Measurements from ENCODE around the gene PLCB3. TPM values are rescaled to one million over a fixed set of nuclear protein-coding genes. Genes with fewer than 3 reads are reported as not detected.
A peak's percentile ranks its signal among the peaks of the same experiment; 100 is the strongest.

PLCB3 gene
- total RNA-seq, 4 donors from 2014 or later: 33.3 to 46.9 (median 36.3) TPM

GRCh38 chr11:64239662-64240434, 11.5 kb upstream of the PLCB3 start:
- Histone ChIP-seq H3K4me1 (peaks cover 82% of the 10 kb centered on the region), H3K27me3 (no peaks in the 10 kb centered on the region), H3K9me3 (no peaks in the 10 kb centered on the region), H3K27ac (peak overlapping the region; percentile 97), H3K36me3 (peaks cover 32% of the 10 kb centered on the region), H3K4me3 (peak overlapping the region; percentile 84)
- TF ChIP-seq POLR2A (IDR thresholded peaks at IDR 0.05) (no peak), POLR2AphosphoS5 (IDR thresholded peaks at IDR 0.05) (no peak), EP300 (IDR thresholded peaks at IDR 0.05) (no peak)
- TF ChIP-seq, protein P1, sequence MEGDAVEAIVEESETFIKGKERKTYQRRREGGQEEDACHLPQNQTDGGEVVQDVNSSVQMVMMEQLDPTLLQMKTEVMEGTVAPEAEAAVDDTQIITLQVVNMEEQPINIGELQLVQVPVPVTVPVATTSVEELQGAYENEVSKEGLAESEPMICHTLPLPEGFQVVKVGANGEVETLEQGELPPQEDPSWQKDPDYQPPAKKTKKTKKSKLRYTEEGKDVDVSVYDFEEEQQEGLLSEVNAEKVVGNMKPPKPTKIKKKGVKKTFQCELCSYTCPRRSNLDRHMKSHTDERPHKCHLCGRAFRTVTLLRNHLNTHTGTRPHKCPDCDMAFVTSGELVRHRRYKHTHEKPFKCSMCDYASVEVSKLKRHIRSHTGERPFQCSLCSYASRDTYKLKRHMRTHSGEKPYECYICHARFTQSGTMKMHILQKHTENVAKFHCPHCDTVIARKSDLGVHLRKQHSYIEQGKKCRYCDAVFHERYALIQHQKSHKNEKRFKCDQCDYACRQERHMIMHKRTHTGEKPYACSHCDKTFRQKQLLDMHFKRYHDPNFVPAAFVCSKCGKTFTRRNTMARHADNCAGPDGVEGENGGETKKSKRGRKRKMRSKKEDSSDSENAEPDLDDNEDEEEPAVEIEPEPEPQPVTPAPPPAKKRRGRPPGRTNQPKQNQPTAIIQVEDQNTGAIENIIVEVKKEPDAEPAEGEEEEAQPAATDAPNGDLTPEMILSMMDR (IDR thresholded peaks at IDR 0.05): no peak
- 84% methylated on average over 10 of the region's 11 CpGs for whole genome bisulfite sequencing
- no peak for DNase-seq (ENCODE audit: low spot score in 2 of 2)

GRCh38 chr11:64240435-64241240, 10.7 kb upstream of the PLCB3 start, which contains the start of gene FKBP2:
TSS of gene FKBP2 (plus strand) at chr11:64241095. CDS start at chr11:64242388, 1,293 bp downstream.
- no peaks in the 10 kb centered on the region for H3K27me3 ChIP-seq
- H3K9me3 ChIP-seq: no peaks in the 10 kb centered on the region
- peak within 1 kb of the TSS; percentile 97 for H3K27ac ChIP-seq
- peak in 2 of 3 donors; percentile 36 to 97 for TF ChIP-seq POLR2AphosphoS5 (IDR thresholded peaks at IDR 0.05)
- TF ChIP-seq, protein P1 (IDR thresholded peaks at IDR 0.05): no peak
- no peak for TF ChIP-seq EP300 (IDR thresholded peaks at IDR 0.05)
- peak; percentile 61 to 86 for TF ChIP-seq POLR2A (IDR thresholded peaks at IDR 0.05)
- 2% methylated on average over 16 of the region's 58 CpGs for WGBS
- DNase-seq (ENCODE audit: low spot score in 2 of 2): peak; percentile 98
- H3K36me3 ChIP-seq: peaks cover 32% of the 10 kb centered on the region
- H3K4me1 ChIP-seq: peaks cover 82% of the 10 kb centered on the region
- peak within 1 kb of the TSS; percentile 84 for H3K4me3 ChIP-seq

DNA sequence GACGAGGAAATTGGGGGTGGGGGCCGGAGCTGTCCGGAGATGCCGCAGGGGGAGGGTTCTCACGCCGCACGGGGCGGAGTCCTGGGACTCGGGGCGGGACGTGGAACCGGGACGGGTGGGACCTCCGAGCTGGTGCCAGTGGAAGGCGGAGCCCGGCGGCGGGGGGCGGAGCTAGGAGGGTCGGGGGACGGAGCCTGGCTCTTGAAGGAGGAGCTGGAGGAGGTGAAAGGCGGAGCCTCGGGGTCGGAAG, 10.2 kb upstream of the PLCB3 start:
- 0% methylated on average over 1 of the region's 24 CpGs for WGBS
- Histone ChIP-seq H3K9me3 (no peaks in the 10 kb centered on the region), H3K36me3 (peaks cover 32% of the 10 kb centered on the region), H3K4me1 (peaks cover 82% of the 10 kb centered on the region), H3K4me3 (peak overlapping the region; percentile 84), H3K27me3 (no peaks in the 10 kb centered on the region), H3K27ac (peak overlapping the region; percentile 97)
- DNase-seq (ENCODE audit: low spot score in 2 of 2): peak; percentile 100
- TF ChIP-seq, protein P1 (IDR thresholded peaks at IDR 0.05): no peak
- TF ChIP-seq POLR2AphosphoS5 (IDR thresholded peaks at IDR 0.05) (no peak), EP300 (IDR thresholded peaks at IDR 0.05) (no peak)

- DNase-seq (ENCODE audit: low spot score in 2 of 2): peak in 1 of 2 donors; percentile 86
- H3K27me3 ChIP-seq: no peaks in the 10 kb centered on the region
- H3K4me1 ChIP-seq: peaks cover 80% of the 10 kb centered on the region
- no peaks in the 10 kb centered on the region for H3K9me3 ChIP-seq
- H3K4me3 ChIP-seq: peak overlapping the region; percentile 84
- peaks cover 32% of the 10 kb centered on the region for H3K36me3 ChIP-seq
- TF ChIP-seq, protein P1 (IDR thresholded peaks at IDR 0.05): no peak
- TF ChIP-seq POLR2AphosphoS5 (IDR thresholded peaks at IDR 0.05): peak in 1 of 3 donors; percentile 25
- 0% methylated on average over 20 of the region's 63 CpGs for whole genome bisulfite sequencing
- H3K27ac ChIP-seq: peak overlapping the region; percentile 97
Measured at GRCh38 chr11:64241491-64242374, 9.6 kb upstream of the PLCB3 start.

Data from suprapubic skin (tissue), 4 donors.